HG03521 (cell line): ENCODE results near the gene TNPO3.
A peak's percentile ranks its signal among the peaks of the same experiment; 100 is the strongest.

ENCODE experiments used
- ATAC-seq: cut with Tn5 transposase; IDR thresholded peaks from one replicate; pipeline ENCODE4 v1.9.1; 2021; ENCODE audit warnings: mild to moderate bottlenecking, moderate library complexity; ENCODE audit not compliant: unreplicated experiment

Gene TNPO3

GRCh38 chr7:129054438-129055293 is at the start of gene TNPO3:
TNPO3 (minus strand) TSS chr7:129055111; CDS start chr7:129054770, 341 bp downstream.
- peak; percentile 74 for ATAC-seq

GRCh38 chr7:129103561-129104324 is 48.8 kb upstream of the TNPO3 start:
- ATAC-seq, result no peak

- ATAC-seq, result no peak
These were observed 46.8 kb upstream of the TNPO3 start for GRCh38 chr7:129101746-129102145.

GRCh38 chr7:129100827-129101166 is 45.9 kb upstream of the TNPO3 start:
- no peak for ATAC-seq

- no peak for ATAC-seq
These were observed 43.6 kb upstream of the TNPO3 start for GRCh38 chr7:129098409-129099084.

- ATAC-seq, result peak; percentile 71
These were observed 40.3 kb upstream of the TNPO3 start for GRCh38 chr7:129095258-129095657.

- no peak for ATAC-seq
These were observed 39.6 kb upstream of the TNPO3 start for GRCh38 chr7:129094501-129094900.

GRCh38 chr7:129093867-129094456 is 39.1 kb upstream of the TNPO3 start:
- no peak for ATAC-seq

- ATAC-seq, result peak; percentile 43
These were observed 36.6 kb upstream of the TNPO3 start for GRCh38 chr7:129091484-129092002.

GRCh38 chr7:129090300-129090907 is 35.5 kb upstream of the TNPO3 start:
- ATAC-seq, result no peak

- peak; percentile 64 for ATAC-seq
These were observed 34.8 kb upstream of the TNPO3 start for GRCh38 chr7:129089521-129090212.

GRCh38 chr7:129084801-129085551 is 30.1 kb upstream of the TNPO3 start:
- ATAC-seq, result no peak

- ATAC-seq, result no peak
These were observed 28.6 kb upstream of the TNPO3 start for GRCh38 chr7:129083525-129083924.

GRCh38 chr7:129078455-129078854 is 23.5 kb upstream of the TNPO3 start:
- ATAC-seq, result no peak

- no peak for ATAC-seq
These were observed 22.0 kb upstream of the TNPO3 start for GRCh38 chr7:129076886-129077285.

- ATAC-seq, result no peak
These were observed 20.1 kb upstream of the TNPO3 start for GRCh38 chr7:129074994-129075393.

- no peak for ATAC-seq
These were observed 19.5 kb upstream of the TNPO3 start for GRCh38 chr7:129074361-129074871.

GRCh38 chr7:129073738-129074137 is 18.8 kb upstream of the TNPO3 start:
- no peak for ATAC-seq

- ATAC-seq, result no peak
These were observed 18.3 kb upstream of the TNPO3 start for GRCh38 chr7:129073204-129073603.
